Measurements from ENCODE around the gene MBOAT1. TPM values are rescaled to one million over a fixed set of nuclear protein-coding genes. Genes with fewer than 3 reads are reported as not detected.

The MBOAT1 gene
- total and polyA plus RNA-seq, 2 of the 13 experiments (the other 11 are each of a cell fraction or from before 2014, with no cell fraction given) = not detected

GRCh38 chr6:20126789-20127653 lies 85.2 kb downstream of the MBOAT1 start (continued):
- TF ChIP-seq KLF12 (CRISPR knock-in tag; IDR thresholded peaks at IDR 0.05; ENCODE audit: borderline replicate concordance) = 0 out of 2 replicates have a peak, but pooled peaks have one; percentile 18
- no peak for TF ChIP-seq POGZ (CRISPR knock-in tag; IDR thresholded peaks at IDR 0.05)
- no peak for TF ChIP-seq ARNTL (CRISPR knock-in tag; IDR thresholded peaks at IDR 0.05)
- TF ChIP-seq POLR2G (IDR thresholded peaks at IDR 0.05; ENCODE audit: low read depth, low read length) = no peak
- no peak for TF ChIP-seq MEIS1 (CRISPR knock-in tag; IDR thresholded peaks at IDR 0.05; ENCODE audit: borderline replicate concordance)
- 0 out of 2 replicates have a peak, but pooled peaks have one; percentile 42 for TF ChIP-seq SMC3 (IDR thresholded peaks at IDR 0.05; ENCODE audit: low read length)
- 0 out of 2 replicates have a peak, but pooled peaks have one; percentile 47 for TF ChIP-seq ZNF331 (CRISPR knock-in tag; IDR thresholded peaks at IDR 0.05)
- peak; percentile 15; the same call in 1 of the 2 replicates for TF ChIP-seq ZFY (CRISPR knock-in tag; IDR thresholded peaks at IDR 0.05)
- TF ChIP-seq ZNF800 (CRISPR knock-in tag; IDR thresholded peaks at IDR 0.05) = no peak
- no peak for TF ChIP-seq ZNF788 (CRISPR knock-in tag; IDR thresholded peaks at IDR 0.05; ENCODE audit: borderline replicate concordance)
- TF ChIP-seq SMARCE1 (IDR thresholded peaks at IDR 0.05; ENCODE audit: borderline replicate concordance) = no peak
- TF ChIP-seq NR3C1 (CRISPR knock-in tag; IDR thresholded peaks at IDR 0.05) = no peak
- no peak for TF ChIP-seq SETDB1 (CRISPR knock-in tag; IDR thresholded peaks at IDR 0.05; ENCODE audit: borderline replicate concordance)
- peak; percentile 78; the same call in 1 of the 2 replicates for TF ChIP-seq MYPOP (CRISPR knock-in tag; IDR thresholded peaks at IDR 0.05)
- peak; percentile 32; the same call in 1 of the 2 replicates for TF ChIP-seq PHF8 (CRISPR knock-in tag; IDR thresholded peaks at IDR 0.05)
- TF ChIP-seq ZNF710 (CRISPR knock-in tag; IDR thresholded peaks at IDR 0.05; ENCODE audit: borderline replicate concordance) = no peak
- 0 out of 2 replicates have a peak, but pooled peaks have one; percentile 65 for TF ChIP-seq ZNF101 (CRISPR knock-in tag; IDR thresholded peaks at IDR 0.05; ENCODE audit: borderline replicate concordance, low read depth)
- TF ChIP-seq ATF4 (CRISPR knock-in tag; IDR thresholded peaks at IDR 0.05) = no peak
- 0 out of 2 replicates have a peak, but pooled peaks have one; percentile 62 for TF ChIP-seq ZNF737 (CRISPR knock-in tag; IDR thresholded peaks at IDR 0.05; ENCODE audit: borderline replicate concordance)
- TF ChIP-seq HMGXB4 (CRISPR knock-in tag; IDR thresholded peaks at IDR 0.05; ENCODE audit: borderline replicate concordance in 1 of 2, low read depth in 1 of 2) = peak in 1 of 2 experiments; percentile 29; a peak in 1 of 4 replicates

All from HepG2 (cell line).